ENCODE data around the gene CCDC112.

GRCh38 chr5:115260248-115260647 is 36.2 kb downstream of the CCDC112 start:
- TF ChIP-seq, protein P1, sequence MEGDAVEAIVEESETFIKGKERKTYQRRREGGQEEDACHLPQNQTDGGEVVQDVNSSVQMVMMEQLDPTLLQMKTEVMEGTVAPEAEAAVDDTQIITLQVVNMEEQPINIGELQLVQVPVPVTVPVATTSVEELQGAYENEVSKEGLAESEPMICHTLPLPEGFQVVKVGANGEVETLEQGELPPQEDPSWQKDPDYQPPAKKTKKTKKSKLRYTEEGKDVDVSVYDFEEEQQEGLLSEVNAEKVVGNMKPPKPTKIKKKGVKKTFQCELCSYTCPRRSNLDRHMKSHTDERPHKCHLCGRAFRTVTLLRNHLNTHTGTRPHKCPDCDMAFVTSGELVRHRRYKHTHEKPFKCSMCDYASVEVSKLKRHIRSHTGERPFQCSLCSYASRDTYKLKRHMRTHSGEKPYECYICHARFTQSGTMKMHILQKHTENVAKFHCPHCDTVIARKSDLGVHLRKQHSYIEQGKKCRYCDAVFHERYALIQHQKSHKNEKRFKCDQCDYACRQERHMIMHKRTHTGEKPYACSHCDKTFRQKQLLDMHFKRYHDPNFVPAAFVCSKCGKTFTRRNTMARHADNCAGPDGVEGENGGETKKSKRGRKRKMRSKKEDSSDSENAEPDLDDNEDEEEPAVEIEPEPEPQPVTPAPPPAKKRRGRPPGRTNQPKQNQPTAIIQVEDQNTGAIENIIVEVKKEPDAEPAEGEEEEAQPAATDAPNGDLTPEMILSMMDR (conservative IDR thresholded peaks at IDR 0.05): no peak
- no peak for TF ChIP-seq EZH2 (IDR thresholded peaks at IDR 0.05; ENCODE audit: low read depth)

All from PC-9 (cell line).